Measurements from ENCODE around the gene PAK4. TPM values are rescaled to one million over a fixed set of nuclear protein-coding genes. Genes with fewer than 3 reads are reported as not detected.
"Not testable (repeated sequence)": the region's sequence is repeated elsewhere in the genome, so short reads cannot be mapped to it uniquely, and the experiment has no call there.

Gene PAK4
- total RNA-seq, 1 donor from 2014 or later = 40.8 TPM

DNA sequence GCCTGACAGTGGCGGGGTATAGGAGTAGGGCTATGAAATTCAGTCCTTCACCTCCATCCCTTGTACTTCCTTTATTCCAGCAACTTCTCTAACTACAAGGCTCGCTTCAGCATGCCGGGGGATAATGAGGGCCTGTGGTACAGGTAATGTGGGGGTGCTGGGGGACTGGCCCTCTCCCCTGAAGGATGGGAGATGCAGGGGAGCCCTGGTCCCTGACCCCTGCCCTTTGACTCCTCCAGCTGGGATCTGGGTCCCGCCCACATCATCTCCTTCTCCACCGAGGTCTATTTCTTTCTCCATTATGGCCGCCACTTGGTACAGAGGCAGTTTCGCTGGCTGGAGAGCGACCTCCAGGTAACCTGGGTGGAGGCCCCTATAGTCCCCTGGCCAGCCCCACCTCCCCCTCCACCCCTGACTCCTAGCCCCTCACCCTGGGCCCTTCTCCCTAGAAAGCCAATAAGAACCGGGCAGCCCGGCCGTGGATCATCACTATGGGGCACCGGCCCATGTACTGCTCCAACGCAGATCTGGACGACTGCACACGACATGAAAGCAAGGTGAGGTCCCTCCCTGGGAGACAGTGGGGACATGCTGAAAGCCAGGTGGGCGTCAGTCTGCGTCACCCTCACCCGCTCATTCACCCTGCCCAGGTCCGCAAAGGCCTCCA is 25.0 kb upstream of the PAK4 start:
- no peak for ATAC-seq

DNA sequence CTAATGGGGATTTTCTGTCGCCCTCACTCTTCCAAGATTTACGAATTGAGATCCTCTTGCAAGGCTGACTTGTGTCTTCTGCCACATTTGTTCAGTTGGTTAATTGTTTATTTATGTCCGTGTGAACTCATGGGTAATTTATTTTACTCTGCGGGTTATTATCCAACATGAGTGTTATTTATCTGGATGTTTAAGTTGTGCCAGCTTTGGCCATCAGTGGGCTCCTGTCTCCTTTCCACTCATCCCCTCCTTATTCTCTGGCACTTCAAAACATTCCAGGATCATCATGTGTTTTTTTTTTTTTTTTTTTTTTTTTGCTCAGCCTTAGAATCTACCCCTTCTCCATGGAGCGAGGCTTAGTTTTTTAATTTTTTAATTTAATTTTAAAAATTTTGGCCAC is 22.4 kb upstream of the PAK4 start:
- ATAC-seq = no peak

DNA sequence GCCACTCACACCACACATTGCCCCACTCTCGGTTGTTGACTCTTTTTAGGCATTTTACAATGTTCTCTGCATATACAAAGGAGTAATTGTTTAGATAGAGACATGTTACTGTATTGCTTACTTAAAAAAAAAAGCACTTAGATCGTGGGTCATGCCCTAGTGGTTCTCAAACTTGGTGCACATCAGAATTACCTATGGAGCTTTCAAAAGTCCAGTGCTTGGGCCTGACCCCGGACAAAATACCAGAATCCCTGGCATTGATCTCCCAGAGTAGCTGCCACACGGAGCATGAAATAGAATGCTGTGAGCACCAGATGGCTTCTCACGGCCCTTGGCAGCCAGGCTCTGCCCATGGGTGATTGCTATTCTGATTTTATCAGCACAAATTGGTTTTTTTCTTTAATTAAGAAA is 21.4 kb upstream of the PAK4 start:
- ATAC-seq = no peak

DNA sequence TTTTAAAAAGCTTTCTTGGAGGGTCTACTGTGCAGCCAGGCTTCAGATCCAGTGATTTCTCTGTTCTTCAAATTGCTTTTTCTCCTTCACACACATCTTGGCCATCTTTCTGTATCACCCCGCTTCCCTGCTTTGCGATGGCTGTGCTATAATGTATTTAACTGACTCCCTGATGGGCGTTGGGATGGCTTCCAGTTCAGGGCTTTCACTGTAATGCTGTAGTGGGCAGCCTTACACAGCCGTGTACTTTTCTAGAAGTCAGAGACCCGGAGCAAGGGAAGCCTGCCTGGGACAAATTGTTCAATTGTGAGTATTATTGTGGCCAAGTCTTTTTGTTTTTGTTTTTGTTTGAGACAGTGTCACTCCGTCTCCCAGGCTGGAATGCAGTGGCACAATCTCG is 19.4 kb upstream of the PAK4 start:
- ATAC-seq = no peak

DNA sequence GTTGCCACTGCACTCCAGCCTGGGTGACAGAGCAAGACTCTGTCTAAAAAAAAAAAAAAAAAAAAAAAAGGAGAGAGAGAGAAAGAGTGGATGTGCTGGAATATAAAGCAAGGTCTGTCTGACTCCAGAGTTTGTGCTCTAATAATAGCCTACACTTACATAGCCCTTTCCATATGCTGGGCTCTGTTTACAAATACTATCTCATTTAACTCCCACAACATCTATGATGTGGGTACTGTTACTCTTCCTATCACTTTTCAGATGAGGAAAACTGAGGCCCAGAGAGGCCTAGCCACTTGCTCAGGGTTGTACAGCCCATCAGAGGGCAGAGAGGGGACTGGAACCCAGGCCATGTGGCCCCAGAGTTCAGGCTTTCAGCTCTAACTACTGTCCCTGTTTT is 15.9 kb upstream of the PAK4 start:
- no peak for ATAC-seq

DNA sequence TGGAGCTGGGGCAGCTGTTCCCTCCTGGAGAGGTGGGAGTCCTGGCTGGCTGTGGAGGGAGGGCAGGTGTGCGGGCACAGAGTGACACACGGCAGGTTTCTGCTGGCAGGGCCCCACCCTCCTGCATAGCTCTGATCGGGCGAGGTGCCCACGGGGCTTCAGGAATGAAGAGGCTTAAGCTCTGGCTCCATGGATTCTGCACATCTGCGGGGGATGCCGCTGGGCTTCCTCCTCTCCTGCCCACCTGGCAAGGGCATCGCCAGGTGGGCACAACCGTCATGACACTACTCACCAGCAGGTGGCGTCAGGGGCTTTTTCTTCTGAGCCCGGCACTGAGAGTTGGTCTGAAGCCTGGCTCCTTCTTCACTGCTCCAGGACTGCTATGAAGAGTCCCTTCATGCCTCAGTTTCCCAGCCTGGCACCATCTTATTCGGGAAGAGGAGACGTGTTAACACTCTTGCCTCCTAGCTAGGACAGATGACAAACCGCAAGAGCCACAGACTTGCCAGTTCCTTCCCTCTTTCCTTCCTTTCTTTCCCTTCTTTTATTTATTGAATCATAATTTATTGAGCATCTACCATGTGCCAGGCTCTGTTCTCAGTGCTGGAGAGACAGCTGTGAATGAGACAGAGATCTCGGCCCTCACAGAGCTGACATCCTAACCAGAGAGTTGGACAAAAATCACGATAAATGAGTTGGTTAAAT is 15.2 kb upstream of the PAK4 start:
- ATAC-seq = peak; percentile 36

DNA sequence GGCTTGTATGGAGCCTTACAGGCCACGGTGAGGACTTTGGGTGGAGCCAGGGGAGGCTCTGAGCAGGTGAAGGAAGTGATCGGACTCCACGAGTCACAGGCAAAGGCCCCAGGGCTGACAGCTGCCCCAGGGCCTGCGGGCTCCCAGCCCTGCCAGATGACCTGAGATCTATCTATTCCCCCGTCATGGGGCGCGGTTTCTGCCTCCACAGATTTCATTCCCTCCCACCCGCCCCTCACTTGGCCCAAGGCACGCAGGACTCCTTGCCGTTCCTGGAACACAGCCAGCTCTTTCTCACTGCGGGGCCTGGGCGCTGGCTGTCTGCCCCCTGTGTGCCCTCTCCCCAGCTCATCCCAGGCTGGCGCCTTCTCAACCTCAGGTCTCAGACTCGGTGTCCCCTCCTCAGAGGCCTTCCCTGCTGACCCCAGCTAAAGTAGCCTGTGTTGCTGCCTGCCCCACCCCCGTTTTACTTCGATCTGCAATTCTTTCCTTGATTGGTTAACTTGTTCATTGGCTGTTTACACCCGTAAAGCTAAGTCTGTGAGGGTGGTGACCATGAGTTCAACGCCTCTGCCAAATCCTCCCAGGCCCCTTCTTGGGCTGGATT is 13.9 kb upstream of the PAK4 start:
- peak; percentile 73 for ATAC-seq

DNA sequence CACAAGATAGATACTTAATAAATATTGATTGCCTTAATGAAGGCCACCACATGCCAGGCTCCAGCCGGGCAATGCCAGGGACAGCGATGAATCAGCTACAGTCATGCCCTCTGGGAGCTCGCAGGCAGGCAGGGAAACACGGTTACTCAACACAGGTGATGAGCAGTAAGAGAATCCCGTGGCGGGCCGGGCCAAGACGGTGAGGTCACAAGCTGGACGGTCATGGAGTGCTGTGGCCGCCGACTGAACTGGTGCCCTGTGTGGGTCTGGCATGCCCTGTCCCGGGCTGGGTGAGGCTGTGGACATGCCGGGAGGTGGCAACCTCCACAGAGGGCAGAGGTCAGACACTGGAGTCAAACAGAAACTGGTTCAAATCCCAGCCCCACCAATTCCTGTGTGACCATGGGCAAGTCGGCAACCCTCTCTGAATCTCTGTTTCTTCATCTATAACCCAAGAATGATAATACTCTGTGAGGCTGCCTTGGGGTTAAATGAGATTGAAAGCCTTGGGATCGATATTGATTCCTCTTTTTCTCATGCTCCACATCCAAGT is 13.2 kb upstream of the PAK4 start:
- ATAC-seq = peak; percentile 91

DNA sequence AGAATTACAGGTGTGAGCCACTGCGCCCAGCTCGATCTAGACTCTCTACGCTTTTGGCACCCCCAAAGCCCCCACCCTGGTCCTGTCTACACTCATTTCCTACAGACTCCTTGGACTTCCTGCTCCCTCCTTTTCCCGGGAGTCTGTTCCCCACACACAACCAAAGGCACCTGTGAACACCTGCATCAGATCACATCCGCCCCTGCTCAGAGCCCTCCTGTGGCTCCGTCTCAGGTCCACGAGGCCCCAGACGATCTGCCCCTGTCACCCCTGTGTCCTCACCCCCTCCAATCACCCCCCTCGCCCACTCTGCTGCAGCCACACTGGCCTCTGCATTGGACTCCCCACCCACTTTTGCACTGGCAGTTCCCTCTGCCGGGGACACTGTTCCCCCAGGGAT is 12.4 kb upstream of the PAK4 start:
- no peak for ATAC-seq

DNA sequence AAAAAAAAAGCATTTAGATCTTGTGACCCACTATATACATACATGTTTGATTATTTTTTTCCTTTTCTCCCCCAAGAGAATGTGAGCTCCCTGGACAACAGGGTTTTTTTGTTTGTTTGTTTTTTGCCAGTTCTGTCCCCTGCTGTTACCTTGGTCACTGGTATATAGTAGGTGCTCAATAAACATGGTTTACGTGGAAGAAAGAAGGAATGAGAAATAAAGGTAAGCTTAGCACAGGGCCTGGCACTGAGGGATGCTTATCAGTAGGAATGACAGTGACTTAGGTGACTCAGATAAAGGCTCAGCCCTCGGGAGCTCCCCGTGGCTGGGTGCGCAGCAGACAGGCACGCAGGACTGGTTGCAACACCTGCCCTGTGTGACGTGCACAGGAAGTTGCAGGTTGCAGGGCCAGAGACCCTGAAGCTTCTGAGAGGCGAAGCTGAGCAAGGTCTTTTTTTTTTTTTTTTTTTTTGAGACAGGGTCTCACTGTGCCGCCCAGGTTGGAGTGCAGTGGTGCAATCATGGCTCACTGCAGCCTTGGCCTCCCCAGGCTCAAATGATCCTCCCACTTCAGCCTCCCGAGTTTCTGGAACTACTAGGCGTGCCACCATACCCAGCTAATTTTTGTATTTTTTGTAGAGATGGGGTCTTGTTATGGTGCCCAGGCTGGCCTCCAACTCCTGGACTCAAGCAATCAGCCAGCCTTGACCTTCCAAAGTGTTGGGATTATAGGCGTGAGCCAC is 10.3 kb upstream of the PAK4 start:
- ATAC-seq = no peak

DNA sequence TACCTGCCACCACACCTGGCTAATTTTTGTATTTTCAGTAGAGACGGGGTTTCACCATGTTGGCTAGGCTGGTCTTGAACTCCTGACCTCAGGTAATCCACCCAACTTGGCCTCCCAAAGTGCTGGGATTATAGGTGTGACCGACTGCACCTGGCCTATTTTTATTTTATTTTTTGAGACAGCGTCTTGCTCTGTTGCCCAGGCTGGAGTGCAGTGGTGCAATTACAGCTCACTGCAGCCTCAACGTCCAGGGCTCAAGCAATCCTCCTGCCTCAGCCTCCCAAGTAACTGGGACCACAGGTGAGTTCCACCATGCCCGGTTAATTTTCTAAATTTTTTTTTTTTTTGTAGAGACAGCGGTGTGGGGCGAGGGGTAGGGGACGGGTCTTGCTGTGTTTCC is 8.6 kb upstream of the PAK4 start:
- not testable (repeated sequence) for ATAC-seq

DNA sequence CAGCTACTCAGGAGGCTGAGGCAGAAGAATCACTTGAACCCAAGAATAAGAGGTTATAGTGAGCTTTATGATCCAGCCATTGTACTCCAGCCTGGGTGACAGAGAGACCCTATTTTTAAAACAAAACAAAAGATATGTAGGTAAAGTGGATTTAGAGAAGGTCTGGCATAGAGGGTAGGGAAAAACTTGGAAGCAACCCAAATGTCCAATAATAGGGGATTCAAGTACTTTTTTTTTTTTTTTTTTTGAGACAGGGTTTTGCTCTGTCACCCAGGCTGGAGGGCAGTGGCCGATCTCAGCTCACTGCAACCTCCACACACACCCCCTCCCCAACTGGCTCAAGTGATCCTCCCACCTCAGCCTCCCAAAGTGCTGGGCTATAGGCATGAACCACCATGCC is 5.8 kb upstream of the PAK4 start:
- ATAC-seq = no peak

DNA sequence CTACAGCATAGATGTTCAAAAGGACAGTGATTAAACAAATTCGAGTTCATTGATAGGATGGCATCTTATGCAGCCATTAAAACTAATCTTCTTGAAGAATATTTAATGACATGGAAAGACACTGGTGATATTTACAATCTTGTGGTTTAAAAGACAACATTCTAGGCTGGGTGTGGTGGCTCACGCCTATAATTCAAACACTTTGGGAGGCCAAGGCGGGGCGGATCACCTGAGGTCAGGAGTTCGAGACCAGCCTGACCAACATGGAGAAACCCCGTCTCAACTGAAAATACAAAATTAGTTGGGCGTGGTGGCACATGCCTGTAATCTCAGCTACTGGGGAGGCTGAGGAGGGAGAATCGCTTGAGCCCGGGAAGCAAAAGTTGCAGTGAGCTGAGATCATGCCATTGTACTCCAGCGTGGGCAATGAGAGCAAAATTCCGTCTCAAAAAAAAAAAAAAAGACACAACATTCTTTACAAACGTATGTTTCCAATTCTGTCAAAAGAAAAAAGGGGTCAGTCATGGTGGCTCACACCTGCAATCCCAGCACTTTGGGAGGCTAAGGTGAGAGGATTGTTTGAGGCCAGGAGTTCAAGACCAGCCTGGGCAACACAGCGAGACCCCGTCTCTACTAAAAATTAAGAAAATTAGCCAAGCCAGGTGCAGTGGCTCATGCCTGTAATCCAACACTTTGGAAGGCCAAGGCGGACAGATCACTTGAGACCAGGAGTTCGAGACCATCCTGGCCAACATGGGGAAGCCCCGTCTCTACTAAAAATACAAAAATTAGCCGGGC is 2.5 kb upstream of the PAK4 start:
- ATAC-seq = no peak

DNA sequence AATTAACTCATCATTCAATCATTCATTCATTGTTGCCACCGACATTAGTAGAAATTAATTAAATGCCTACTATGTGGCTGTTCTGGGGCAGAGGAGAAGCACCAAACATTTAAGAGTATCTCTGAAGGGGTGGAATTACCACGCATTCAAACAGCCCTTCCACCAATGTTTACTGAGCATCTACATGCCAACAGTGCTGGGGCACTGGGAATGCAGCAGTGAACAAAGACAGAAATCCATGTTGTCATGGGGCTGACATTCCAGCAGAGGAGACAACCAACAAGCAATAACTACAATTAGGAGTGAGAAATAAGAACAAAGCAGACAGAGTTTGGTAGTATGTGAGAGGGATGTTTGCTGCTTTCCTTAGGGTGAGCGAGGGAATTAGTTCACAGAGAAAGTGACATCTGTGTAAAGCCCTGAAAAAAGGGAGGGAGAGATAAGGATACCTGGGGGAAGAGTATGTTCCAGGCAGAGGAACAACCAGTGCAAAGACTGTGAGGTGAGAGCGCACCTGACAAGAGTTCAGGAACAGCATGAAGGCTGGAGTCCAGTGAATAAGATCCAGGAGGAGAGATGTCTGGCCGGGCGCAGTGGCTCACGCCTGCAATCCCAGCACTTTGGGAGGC is 1.3 kb upstream of the PAK4 start:
- ATAC-seq = no peak

DNA sequence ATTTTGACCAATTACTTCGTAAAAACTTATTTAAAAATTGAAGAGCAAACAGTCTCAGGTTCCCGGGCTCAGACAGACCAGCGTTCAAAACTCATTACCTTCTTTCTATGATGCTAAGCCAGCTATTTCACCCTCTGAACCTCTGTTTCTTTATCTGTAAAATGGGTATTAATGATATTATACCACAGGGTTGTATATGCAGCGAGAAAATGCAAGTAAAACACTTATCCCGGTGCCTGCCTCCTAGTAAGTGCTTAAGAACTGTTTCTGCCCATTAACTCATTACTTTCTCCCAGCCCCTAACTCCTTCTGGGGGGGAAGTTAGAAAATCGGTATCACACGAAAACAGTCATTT is 410 bp upstream of the PAK4 start:
- no peak for ATAC-seq

DNA sequence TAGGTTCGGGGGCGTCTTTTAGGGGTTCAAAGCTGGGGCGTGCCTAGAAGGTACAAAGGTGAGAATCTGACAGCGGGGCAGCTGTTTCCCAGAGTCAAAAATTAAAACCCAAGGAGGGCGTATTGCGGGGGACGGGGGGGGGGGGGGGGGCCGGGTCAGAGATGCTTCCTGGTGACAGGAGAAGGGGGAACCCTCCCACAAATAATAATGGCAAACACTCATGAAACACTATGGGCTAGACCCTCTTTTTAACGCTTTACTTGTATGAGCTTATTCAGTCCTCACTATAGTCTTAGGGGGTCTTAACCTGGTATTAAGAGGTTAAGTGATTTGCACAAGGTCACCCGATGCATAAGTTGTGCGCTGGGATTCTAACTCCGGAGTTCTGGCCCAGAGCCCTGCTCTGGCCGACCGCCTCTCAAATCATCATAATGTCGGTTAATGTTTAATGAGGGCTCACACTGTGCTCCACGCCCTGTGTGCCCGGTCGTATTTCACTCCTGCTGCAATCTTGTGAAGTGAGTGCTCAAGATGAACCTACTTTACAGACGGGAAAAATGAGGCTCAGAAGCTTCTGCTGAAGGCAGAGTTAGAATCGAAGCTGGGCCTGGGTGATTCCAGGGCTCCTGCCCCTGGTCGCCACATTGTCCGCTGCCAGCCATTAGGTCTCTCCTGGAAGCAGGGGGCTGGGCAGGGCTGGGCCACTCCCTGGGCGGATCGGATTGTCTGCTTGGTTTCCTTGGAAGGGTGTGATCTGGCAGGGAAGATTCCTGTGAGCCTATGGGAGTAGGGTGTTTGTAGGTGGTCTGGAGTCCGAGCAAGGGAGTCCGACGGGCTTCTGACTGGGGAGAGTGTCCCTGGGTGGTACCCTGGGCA is 964 bp downstream of the PAK4 start:
- ATAC-seq = peak; percentile 35

DNA sequence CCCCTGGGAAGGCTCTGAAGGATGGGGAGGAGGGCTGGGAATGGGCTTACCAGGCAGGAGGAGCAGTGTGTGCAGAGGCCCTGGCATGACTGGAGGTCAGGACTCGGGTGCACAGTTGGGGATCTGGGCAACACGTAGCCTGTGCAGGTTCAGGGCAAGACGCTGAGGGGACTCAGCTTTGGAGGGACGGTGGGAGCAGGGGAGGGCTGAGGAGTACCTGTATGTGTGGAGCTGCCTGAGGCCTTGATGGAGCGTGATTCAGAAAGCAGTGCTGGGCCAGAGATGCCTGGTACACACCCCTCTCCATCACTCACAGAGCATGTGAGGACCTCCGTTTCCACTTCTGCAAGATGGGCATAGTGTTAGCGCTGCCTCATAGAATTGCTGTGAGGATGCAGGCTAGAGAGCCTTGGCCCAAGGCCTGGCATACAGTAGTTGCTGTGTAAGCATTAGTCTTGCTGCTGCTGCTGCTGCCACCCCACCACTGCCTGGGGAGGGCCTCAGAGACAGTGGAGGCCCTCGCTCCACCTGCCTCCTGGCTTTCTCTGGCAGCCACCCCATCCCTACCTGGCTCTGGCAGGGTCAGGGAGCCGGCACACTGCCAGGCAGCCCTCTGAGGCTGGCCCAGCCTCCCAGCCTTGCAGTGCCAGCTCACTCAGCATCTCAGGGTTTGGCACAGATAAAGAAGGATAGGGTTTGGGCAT is 2.4 kb downstream of the PAK4 start:
- ATAC-seq = no peak

DNA sequence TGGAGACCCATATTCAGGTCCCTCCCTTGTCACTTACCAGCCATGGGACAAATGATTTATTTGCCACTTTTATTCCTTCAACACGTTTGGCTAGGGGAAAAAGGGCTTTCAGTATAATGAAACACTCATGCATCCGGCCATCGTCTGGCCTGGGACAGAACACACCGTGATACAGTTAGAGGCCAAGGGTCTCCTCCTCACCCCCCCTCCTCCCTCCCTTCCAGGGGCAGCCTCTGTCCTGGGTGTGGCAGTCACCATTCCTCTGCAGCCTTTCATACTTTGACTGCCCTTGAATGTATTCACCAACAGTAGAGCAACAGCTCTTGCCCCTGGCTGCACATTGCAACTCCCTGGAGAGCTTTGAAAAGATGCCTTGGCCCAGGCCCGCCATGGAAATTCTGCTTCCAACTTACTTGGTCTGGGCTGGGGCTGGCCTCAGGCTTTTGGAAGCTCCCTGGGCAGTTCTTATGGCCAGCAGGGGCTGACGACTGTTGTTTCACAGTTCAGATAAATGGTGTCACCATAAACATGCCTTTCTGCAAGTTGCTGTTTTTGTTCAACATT is 3.0 kb downstream of the PAK4 start:
- no peak for ATAC-seq

DNA sequence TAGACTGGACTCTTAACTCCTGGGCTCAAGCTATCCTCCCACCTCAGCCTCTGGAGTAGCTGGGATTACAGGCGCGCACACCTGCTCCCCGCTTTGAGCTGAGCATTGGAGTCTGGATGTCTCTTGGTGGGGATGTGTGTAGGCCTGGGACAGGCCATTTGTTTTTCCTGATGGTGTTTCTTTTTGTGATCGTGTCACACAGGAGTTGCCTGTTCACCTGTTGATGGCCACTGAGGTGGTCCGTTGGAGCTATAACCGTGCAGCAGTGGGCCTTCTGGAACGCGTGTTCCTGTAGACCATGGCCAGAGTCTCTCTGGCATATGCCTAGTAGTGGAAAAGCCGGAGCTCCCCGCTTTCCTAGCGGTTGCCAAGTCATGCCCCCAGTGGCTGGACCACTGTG is 3.5 kb downstream of the PAK4 start:
- no peak for ATAC-seq
